GM12878 (cell line): ENCODE results near the gene DCLRE1C. TPM values are rescaled to one million over a fixed set of nuclear protein-coding genes. Genes with fewer than 3 reads are reported as not detected.
"Not testable (repeated sequence)": the region's sequence is repeated elsewhere in the genome, so short reads cannot be mapped to it uniquely, and the experiment has no call there.

Experiments used
- ATAC-seq: fragments of 200-7000 bp; cut with Tn5 transposase; 3 replicates; pipeline ENCODE4 v1.9.1; 2020; ENCODE audit warnings: mild to moderate bottlenecking, moderate library complexity
- BruUV-seq: library from RNA; stranded (reverse); fragments of 400-500 nt; replicated peaks from 2 replicates; lab custom pipeline; 2021; lab: Mats Ljungman, UMichigan
- CTCF ChIA-PET: fragments of 300-600 bp; sonication (Branson Sonifier 250); formaldehyde crosslinking; extraction: SDS; loops from one replicate; lab custom pipeline; 2021; ENCODE audit warnings: inconsistent platforms; lab: Yijun Ruan, JAX
- POLR2A ChIA-PET: fragments of 350-600 bp; formaldehyde crosslinking; extraction: SDS; loops from one replicate; lab custom pipeline; 2021; ENCODE audit warnings: inconsistent platforms; lab: Charles Lee
- RAD21 ChIA-PET: fragments of 300-600 bp; sonication (Branson Sonifier 250); formaldehyde crosslinking; loops from one replicate; lab custom pipeline; 2023; ENCODE audit warnings: antibody characterized with exemption; ENCODE audit not compliant: unreplicated experiment; lab: Charles Lee
- SMC1A ChIA-PET: fragments of 300-600 bp; sonication (Branson Sonifier 250); formaldehyde crosslinking; loops from one replicate; lab custom pipeline; 2023; ENCODE audit not compliant: unreplicated experiment, uncharacterized antibody; lab: Charles Lee
- DNase-seq: peaks from one replicate; pipeline ENCODE4 v3.0.0-alpha.2; 2011; ENCODE audit warnings: low read depth, low spot score
- FAIRE-seq: peaks from 3 replicates; lab custom pipeline; 2011; peaks lifted over from hg19 to GRCh38; lab: Jason Lieb, UNC
- H2AFZ ChIP-seq: 2 replicates; pipeline ENCODE4 v1.6.0; 2011; ENCODE audit warnings: low read depth, low read length, control low read depth; ENCODE audit not compliant: control insufficient read depth
- H3K27ac ChIP-seq: 2 replicates; pipeline ENCODE4 v1.5.1; 2011; ENCODE audit warnings: control low read depth; ENCODE audit not compliant: control insufficient read depth, insufficient read depth
- H3K27me3 ChIP-seq, 2 experiments: replicated peaks in 1 of 2; 2 replicates each; pipeline versions ENCODE4 v1.6.0 to v1.6.1; 2011; ENCODE audit warnings: low read length in 1 of 2; ENCODE audit not compliant: control insufficient read depth in 2 of 2, insufficient read depth in 2 of 2
- H3K36me3 ChIP-seq, 2 experiments: 2 replicates each; pipeline ENCODE4 v1.5.1; 2011; ENCODE audit warnings: low read length in 1 of 2; ENCODE audit not compliant: control insufficient read depth in 2 of 2, insufficient read depth in 2 of 2
- H3K4me1 ChIP-seq: 2 replicates; pipeline ENCODE4 v1.6.1; 2011; ENCODE audit warnings: mild to moderate bottlenecking, low read length, moderate library complexity, mixed read lengths; ENCODE audit not compliant: control insufficient read depth, insufficient read depth
- H3K4me2 ChIP-seq: 2 replicates; pipeline ENCODE4 v1.6.0; 2011; ENCODE audit warnings: control low read depth; ENCODE audit not compliant: control insufficient read depth, insufficient read depth
- H3K4me3 ChIP-seq: fragments of 200-600 bp; sonication (generic); 2 replicates; pipeline ENCODE4 v1.5.1; 2016
- H3K79me2 ChIP-seq: 2 replicates; pipeline ENCODE4 v1.6.0; 2011; ENCODE audit warnings: low read length; ENCODE audit not compliant: control insufficient read depth, insufficient read depth
- H3K9ac ChIP-seq: 2 replicates; pipeline ENCODE4 v1.8.0; 2011; ENCODE audit warnings: low read length, control low read depth, mixed read lengths; ENCODE audit not compliant: control insufficient read depth, insufficient read depth
- H3K9me3 ChIP-seq: replicated peaks from 3 replicates; pipeline ENCODE4 v1.5.1; 2011; ENCODE audit warnings: mild to moderate bottlenecking, low read length; ENCODE audit not compliant: control insufficient read depth, insufficient read depth
- H4K20me1 ChIP-seq: 2 replicates; pipeline ENCODE4 v1.6.0; 2011; ENCODE audit not compliant: control insufficient read depth, insufficient read depth
- CBX3 ChIP-seq: fragments of 200-600 bp; sonication (generic); IDR thresholded peaks from 2 replicates; pipeline ENCODE4 v1.6.1; 2016; ENCODE audit warnings: low read depth, borderline replicate concordance
- WGBS: methylation state at CpG from one replicate; pipeline ENCODE4 v1.1.6; 2016; ENCODE audit warnings: low lambda C conversion rate; ENCODE audit not compliant: insufficient replicate concordance, insufficient coverage; ENCODE audit errors: missing lambda C conversion rate; 5-methylcytosine and 5-hydroxymethylcytosine counted together
- in situ Hi-C: fragments of 300-500 bp; cut with MboI; formaldehyde crosslinking; loops from 9 replicates; pipeline ENCODE4 v1.14.3; 2018; ENCODE audit warnings: mixed read lengths
- intact Hi-C: fragments of 100-400 bp; cut with micrococcal nuclease; formaldehyde crosslinking; loops from one replicate; pipeline ENCODE4 v1.14.2; 2022; ENCODE audit not compliant: unreplicated experiment
- polyA plus RNA-seq, 11 experiments: library from polyadenylated mRNA; depleted of rRNA in 4 of 11; unstranded in 6 of 11; stranded (reverse) in 5 of 11; fragments of >200 nt; fragmentation: Nextera tagmentation in 4 of 11; fragmentation: Illumina TruSeq in 1 of 11; extraction: Ambion mirVana in 4 of 11; extraction: Trizol in 1 of 11; gene quantifications; 1 replicate in 1 of 11; 2 replicates in 10 of 11; pipeline versions ENCODE4 v1.2.1 to v1.2.3, GENCODE V29; 2011 to 2016; ENCODE audit warnings: inconsistent platforms in 2 of 11, missing spikeins in 2 of 11, low read depth in 1 of 11
- total RNA-seq, 4 experiments: library from RNA; depleted of rRNA in 3 of 4; stranded (reverse); fragments of >200 nt in 3 of 4; fragmentation: Illumina TruSeq in 1 of 4; extraction: Trizol in 1 of 4; gene quantifications; 2 replicates each; pipeline versions ENCODE4 v1.2.1 to v1.2.3, GENCODE V29; 2013 to 2021
- TF ChIP-seq, protein P1 (sequence below): fragments of 450-650 bp; IDR thresholded peaks from 2 replicates; pipeline ENCODE4 v1.6.1; 2017; ENCODE audit warnings: mild to moderate bottlenecking, moderate library complexity
- TF ChIP-seq, protein P2 (sequence below): IDR thresholded peaks from 2 replicates; pipeline ENCODE4 v1.6.1; 2012; ENCODE audit warnings: low read depth, low read length, improper control_type of control experiment

The DCLRE1C gene
- total and polyA plus RNA-seq, 10 of the 15 experiments (the other 5 are each of a cell fraction or from before 2014, with no cell fraction given): 15.7 to 43.4 (median 26.0) TPM

DNA sequence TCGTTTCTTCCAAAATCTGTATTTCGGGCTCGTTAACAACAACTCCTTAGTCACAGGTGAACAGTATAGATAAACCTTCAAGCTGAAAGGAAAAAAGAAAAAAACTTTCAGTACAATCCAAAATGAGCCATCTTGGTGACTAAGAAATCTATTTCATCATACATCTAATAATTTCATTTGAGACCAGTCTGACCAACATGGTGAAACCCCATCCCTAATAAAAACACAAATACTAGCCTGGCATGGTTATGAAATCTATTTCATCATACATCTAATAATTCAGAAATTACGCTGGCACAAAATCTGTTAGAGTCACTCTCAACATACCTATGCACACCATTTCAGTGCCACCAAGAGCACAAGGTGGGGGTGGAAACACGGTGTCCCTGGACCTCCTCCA lies 8.8 kb downstream of the DCLRE1C start (continued):
- TF ChIP-seq, protein P1, sequence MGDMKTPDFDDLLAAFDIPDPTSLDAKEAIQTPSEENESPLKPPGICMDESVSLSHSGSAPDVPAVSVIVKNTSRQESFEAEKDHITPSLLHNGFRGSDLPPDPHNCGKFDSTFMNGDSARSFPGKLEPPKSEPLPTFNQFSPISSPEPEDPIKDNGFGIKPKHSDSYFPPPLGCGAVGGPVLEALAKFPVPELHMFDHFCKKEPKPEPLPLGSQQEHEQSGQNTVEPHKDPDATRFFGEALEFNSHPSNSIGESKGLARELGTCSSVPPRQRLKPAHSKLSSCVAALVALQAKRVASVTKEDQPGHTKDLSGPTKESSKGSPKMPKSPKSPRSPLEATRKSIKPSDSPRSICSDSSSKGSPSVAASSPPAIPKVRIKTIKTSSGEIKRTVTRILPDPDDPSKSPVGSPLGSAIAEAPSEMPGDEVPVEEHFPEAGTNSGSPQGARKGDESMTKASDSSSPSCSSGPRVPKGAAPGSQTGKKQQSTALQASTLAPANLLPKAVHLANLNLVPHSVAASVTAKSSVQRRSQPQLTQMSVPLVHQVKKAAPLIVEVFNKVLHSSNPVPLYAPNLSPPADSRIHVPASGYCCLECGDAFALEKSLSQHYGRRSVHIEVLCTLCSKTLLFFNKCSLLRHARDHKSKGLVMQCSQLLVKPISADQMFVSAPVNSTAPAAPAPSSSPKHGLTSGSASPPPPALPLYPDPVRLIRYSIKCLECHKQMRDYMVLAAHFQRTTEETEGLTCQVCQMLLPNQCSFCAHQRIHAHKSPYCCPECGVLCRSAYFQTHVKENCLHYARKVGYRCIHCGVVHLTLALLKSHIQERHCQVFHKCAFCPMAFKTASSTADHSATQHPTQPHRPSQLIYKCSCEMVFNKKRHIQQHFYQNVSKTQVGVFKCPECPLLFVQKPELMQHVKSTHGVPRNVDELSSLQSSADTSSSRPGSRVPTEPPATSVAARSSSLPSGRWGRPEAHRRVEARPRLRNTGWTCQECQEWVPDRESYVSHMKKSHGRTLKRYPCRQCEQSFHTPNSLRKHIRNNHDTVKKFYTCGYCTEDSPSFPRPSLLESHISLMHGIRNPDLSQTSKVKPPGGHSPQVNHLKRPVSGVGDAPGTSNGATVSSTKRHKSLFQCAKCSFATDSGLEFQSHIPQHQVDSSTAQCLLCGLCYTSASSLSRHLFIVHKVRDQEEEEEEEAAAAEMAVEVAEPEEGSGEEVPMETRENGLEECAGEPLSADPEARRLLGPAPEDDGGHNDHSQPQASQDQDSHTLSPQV: no peak
- no peak for TF ChIP-seq CBX3
- TF ChIP-seq, protein P2, sequence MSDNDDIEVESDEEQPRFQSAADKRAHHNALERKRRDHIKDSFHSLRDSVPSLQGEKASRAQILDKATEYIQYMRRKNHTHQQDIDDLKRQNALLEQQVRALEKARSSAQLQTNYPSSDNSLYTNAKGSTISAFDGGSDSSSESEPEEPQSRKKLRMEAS: no peak
- TF ChIP-seq, all 136 proteins: peak for 0

DNA sequence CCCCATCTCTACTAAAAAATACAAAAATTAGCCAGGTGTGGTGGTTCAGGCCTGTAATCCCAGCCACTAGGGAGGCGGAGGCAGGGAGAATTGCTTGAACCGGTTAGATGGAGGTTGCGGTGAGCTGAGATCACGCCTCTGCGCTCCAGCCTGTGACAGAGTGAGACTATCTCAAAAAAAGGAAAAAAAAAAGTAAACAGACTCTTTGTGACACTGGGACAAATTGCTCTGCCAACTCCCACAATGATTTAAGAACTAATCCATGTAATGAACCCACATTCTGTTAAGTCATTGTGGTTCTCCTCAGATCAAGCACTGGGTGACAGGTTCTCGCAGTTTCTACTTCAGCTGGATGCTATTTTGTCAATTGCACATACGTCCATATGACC lies 11.0 kb downstream of the DCLRE1C start:
- H2AFZ ChIP-seq, H3K4me3 ChIP-seq, DNase-seq, intact Hi-C loops, ATAC-seq, H3K27me3 ChIP-seq, BruUV-seq, FAIRE-seq, H3K79me2 ChIP-seq, in situ Hi-C loops, H3K9me3 ChIP-seq, H4K20me1 ChIP-seq, H3K27ac ChIP-seq, RAD21 ChIA-PET, CTCF ChIA-PET, H3K4me2 ChIP-seq, POLR2A ChIA-PET, SMC1A ChIA-PET, H3K9ac ChIP-seq: not testable (repeated sequence)
- Histone ChIP-seq H3K4me1 (peaks cover 10% of the 10 kb centered on the region; the same call in 1 of the 2 replicates), H3K36me3 (peaks cover 8 to 29% of the 10 kb centered on the region in 2 experiments)
- WGBS: 96% methylated on average over 7 of the region's 7 CpGs
